H1 (cell line): Measurements from ENCODE around the gene NRL. TPM values are rescaled to one million over a fixed set of nuclear protein-coding genes. Genes with fewer than 3 reads are reported as not detected.

Experiments used
- CTCF ChIA-PET: fragments of 300-600 bp; sonication (Branson Sonifier 250); formaldehyde crosslinking; loops from one replicate; lab custom pipeline; 2021; ENCODE audit not compliant: partially characterized antibody; lab: Charles Lee
- POLR2A ChIA-PET: fragments of 300-600 bp; sonication (Branson Sonifier 250); formaldehyde crosslinking; loops from one replicate; lab custom pipeline; 2021; ENCODE audit warnings: inconsistent platforms; ENCODE audit not compliant: partially characterized antibody; lab: Charles Lee
- DNase-seq, 2 experiments: peaks; one replicate each; pipeline versions ENCODE4 v3.0.0 to v3.0.0-alpha.2; 2010 to 2022; ENCODE audit warnings: low spot score in 2 of 2, low read depth in 1 of 2, mixed read lengths in 1 of 2
- FAIRE-seq: peaks from 2 replicates; lab custom pipeline; 2011; peaks lifted over from hg19 to GRCh38; lab: Jason Lieb, UNC
- H2AFZ ChIP-seq: 2 replicates; pipeline ENCODE4 v1.8.1; 2012; ENCODE audit warnings: low read length, inconsistent platforms
- H2AK5ac ChIP-seq: 2 replicates; pipeline ENCODE4 v1.6.1; 2013; ENCODE audit warnings: low read depth, low read length
- H2BK120ac ChIP-seq: replicated peaks from 2 replicates; pipeline ENCODE3; 2013; ENCODE audit warnings: low read depth, low read length, inconsistent platforms
- H2BK12ac ChIP-seq: 2 replicates; pipeline ENCODE4 v1.6.1; 2013; ENCODE audit warnings: low read depth, low read length
- H2BK15ac ChIP-seq: 2 replicates; pipeline ENCODE4 v1.6.1; 2013; ENCODE audit warnings: low read length
- H2BK20ac ChIP-seq: 2 replicates; pipeline ENCODE4 v1.6.1; 2013; ENCODE audit warnings: low read length
- H2BK5ac ChIP-seq: 2 replicates; pipeline ENCODE4 v1.6.1; 2013; ENCODE audit warnings: low read depth, low read length
- H3K14ac ChIP-seq: 2 replicates; pipeline ENCODE4 v1.6.1; 2013; ENCODE audit warnings: inconsistent platforms; ENCODE audit not compliant: insufficient read length
- H3K18ac ChIP-seq: 2 replicates; pipeline ENCODE4 v1.6.1; 2013; ENCODE audit warnings: low read length; ENCODE audit errors: extremely low read depth
- H3K23ac ChIP-seq: 2 replicates; pipeline ENCODE4 v1.6.1; 2013; ENCODE audit warnings: inconsistent platforms; ENCODE audit not compliant: insufficient read length
- H3K23me2 ChIP-seq: 2 replicates; pipeline ENCODE4 v1.6.1; 2013; ENCODE audit warnings: low read depth, low read length
- H3K27ac ChIP-seq: 2 replicates; pipeline ENCODE4 v1.6.1; 2011; ENCODE audit warnings: low read depth, low read length, inconsistent platforms
- H3K27me3 ChIP-seq, 4 experiments: replicated peaks in 1 of 4; 1 replicate in 1 of 4; 2 replicates in 3 of 4; pipeline versions ENCODE4 v1.6.1 to v1.8.1; 2011 to 2013; ENCODE audit warnings: low read length in 3 of 4, mild to moderate bottlenecking in 3 of 4, inconsistent platforms in 2 of 4, mixed read lengths in 2 of 4, moderate library complexity in 1 of 4; ENCODE audit not compliant: control insufficient read depth in 3 of 4, insufficient read depth in 3 of 4; ENCODE audit errors: extremely low read depth in 1 of 4
- H3K36me3 ChIP-seq, 4 experiments: 2 replicates each; pipeline versions ENCODE4 v1.6.1 to v1.8.1; 2011 to 2013; ENCODE audit warnings: mild to moderate bottlenecking in 4 of 4, low read length in 3 of 4, moderate library complexity in 2 of 4, control low read depth in 1 of 4, inconsistent platforms in 1 of 4; ENCODE audit not compliant: insufficient read depth in 4 of 4, control insufficient read depth in 2 of 4
- H3K4ac ChIP-seq: replicated peaks from 2 replicates; pipeline ENCODE3; 2013; ENCODE audit warnings: low read length, low read depth, mixed read lengths, inconsistent platforms; ENCODE audit not compliant: insufficient read length
- H3K4me1 ChIP-seq, 4 experiments: replicated peaks in 1 of 4; 1 replicate in 1 of 4; 2 replicates in 3 of 4; pipeline versions ENCODE4 v1.6.1 to v1.8.1; 2011 to 2013; ENCODE audit warnings: low read length in 3 of 4, inconsistent platforms in 2 of 4, mixed read lengths in 1 of 4; ENCODE audit not compliant: insufficient read depth in 4 of 4, control insufficient read depth in 3 of 4
- H3K4me2 ChIP-seq, 2 experiments: 2 replicates each; pipeline versions ENCODE4 v1.6.1 to v1.8.1; 2011 to 2013; ENCODE audit warnings: low read depth in 2 of 2, low read length in 2 of 2, control low read depth in 1 of 2, inconsistent platforms in 1 of 2, mild to moderate bottlenecking in 1 of 2; ENCODE audit not compliant: insufficient read depth in 1 of 2
- H3K4me3 ChIP-seq, 4 experiments: fragments of 200-600, 300-600 bp in 1 of 4; sonication (generic), shearing (Covaris generic), sonication (Bioruptor Twin) in 1 of 4; 2 replicates each; pipeline versions ENCODE4 v1.5.1 to v1.8.1; 2011 to 2016; ENCODE audit warnings: low read length in 4 of 4, low read depth in 3 of 4, control low read depth in 2 of 4, inconsistent platforms in 2 of 4, mild to moderate bottlenecking in 2 of 4, mixed read lengths in 1 of 4, moderate library complexity in 1 of 4; ENCODE audit not compliant: insufficient read depth in 2 of 4; ENCODE audit errors: extremely low read depth in 1 of 4
- H3K56ac ChIP-seq: replicated peaks from 2 replicates; pipeline ENCODE3; 2013; ENCODE audit warnings: low read depth, mild to moderate bottlenecking, mixed read lengths, low read length, inconsistent platforms; ENCODE audit not compliant: insufficient read length
- H3K79me1 ChIP-seq: 2 replicates; pipeline ENCODE4 v1.6.1; 2013; ENCODE audit warnings: low read depth, low read length, control low read depth
- H3K79me2 ChIP-seq, 2 experiments: 2 replicates each; pipeline versions ENCODE4 v1.6.1 to v1.8.1; 2012 to 2013; ENCODE audit warnings: low read length in 2 of 2, mild to moderate bottlenecking in 2 of 2, inconsistent platforms in 1 of 2; ENCODE audit not compliant: insufficient read depth in 2 of 2, control insufficient read depth in 1 of 2
- H3K9ac ChIP-seq, 4 experiments: replicated peaks in 1 of 4; 1 replicate in 1 of 4; 2 replicates in 3 of 4; pipeline versions ENCODE4 v1.6.1 to v1.8.1; 2011 to 2013; ENCODE audit warnings: low read depth in 3 of 4, low read length in 3 of 4, control low read depth in 2 of 4, mild to moderate bottlenecking in 2 of 4, moderate library complexity in 2 of 4, inconsistent platforms in 1 of 4; ENCODE audit errors: extremely low read depth in 1 of 4
- H3K9me3 ChIP-seq, 2 experiments: 2 replicates each; pipeline versions ENCODE4 v1.6.1 to v1.8.1; 2012 to 2013; ENCODE audit warnings: mild to moderate bottlenecking in 2 of 2, moderate library complexity in 2 of 2, control low read depth in 1 of 2, inconsistent platforms in 1 of 2, low read depth in 1 of 2, low read length in 1 of 2, mixed read lengths in 1 of 2; ENCODE audit not compliant: insufficient read depth in 2 of 2
- H4K20me1 ChIP-seq, 2 experiments: replicated peaks in 1 of 2; 2 replicates each; pipeline versions ENCODE3 to v1.8.1; 2011 to 2013; ENCODE audit warnings: inconsistent platforms in 2 of 2, low read length in 2 of 2, mild to moderate bottlenecking in 1 of 2; ENCODE audit not compliant: insufficient read depth in 2 of 2, control insufficient read depth in 1 of 2
- H4K5ac ChIP-seq: 2 replicates; pipeline ENCODE4 v1.6.1; 2013; ENCODE audit warnings: low read length, low read depth, mixed read lengths, inconsistent platforms; ENCODE audit not compliant: insufficient read length
- H4K8ac ChIP-seq: 2 replicates; pipeline ENCODE4 v1.8.0; 2013; ENCODE audit warnings: mild to moderate bottlenecking, moderate library complexity, low read length, inconsistent platforms; ENCODE audit not compliant: insufficient read depth; ENCODE audit errors: extremely low read depth
- H4K91ac ChIP-seq: replicated peaks from 2 replicates; pipeline ENCODE3; 2013; ENCODE audit warnings: low read length, mixed read lengths, inconsistent platforms; ENCODE audit not compliant: insufficient read length
- BRCA1 ChIP-seq: IDR thresholded peaks from 2 replicates; pipeline ENCODE4 v1.6.1; 2012; ENCODE audit warnings: low read depth, low read length, improper control_type of control experiment
- CBX8 ChIP-seq: fragments of 300-800, 300-1000 bp; sonication (generic); IDR thresholded peaks from 2 replicates; pipeline ENCODE4 v1.7.1; 2016; ENCODE audit warnings: low read depth, low read length, borderline replicate concordance
- CEBPB ChIP-seq: IDR thresholded peaks from 2 replicates; pipeline ENCODE4 v1.6.1; 2012; ENCODE audit warnings: low read depth, low read length
- FOSL1 ChIP-seq: IDR thresholded peaks from 2 replicates; pipeline ENCODE4 v1.6.1; 2011; ENCODE audit warnings: mild to moderate bottlenecking, low read depth, low read length, moderate library complexity; ENCODE audit not compliant: insufficient read depth
- SIRT6 ChIP-seq: IDR thresholded peaks from one replicate; pipeline ENCODE4 v1.7.1; 2012; ENCODE audit warnings: low read length, inconsistent platforms
- SP4 ChIP-seq: IDR thresholded peaks from 2 replicates; pipeline ENCODE4 v1.6.1; 2012; ENCODE audit warnings: low read length, inconsistent platforms
- TAF7 ChIP-seq: optimal IDR thresholded peaks from 2 replicates; pipeline ENCODE3; 2011; ENCODE audit warnings: low read depth, mild to moderate bottlenecking, inconsistent platforms, low read length, moderate library complexity, borderline replicate concordance
- TEAD4 ChIP-seq: IDR thresholded peaks from 2 replicates; pipeline ENCODE4 v1.6.1; 2012; ENCODE audit warnings: low read depth, low read length, inconsistent platforms, mixed read lengths
- WGBS, 2 experiments: shearing (Covaris generic) in 1 of 2; methylation state at CpG; one replicate each; pipeline versions ENCODE4 v1.1.6 to v1.1.7; 2013 to 2015; ENCODE audit warnings: low lambda C conversion rate in 2 of 2, mixed read lengths in 2 of 2, inconsistent platforms in 1 of 2, low coverage in 1 of 2, missing lambda C conversion rate in 1 of 2; ENCODE audit not compliant: insufficient replicate concordance in 2 of 2, insufficient coverage in 1 of 2, insufficient read length in 1 of 2; ENCODE audit errors: extremely low coverage in 1 of 2, missing lambda C conversion rate in 1 of 2; 5-methylcytosine and 5-hydroxymethylcytosine counted together
- polyA plus RNA-seq, 7 experiments: library from polyadenylated mRNA; depleted of rRNA in 3 of 7; stranded (reverse) in 5 of 7; unstranded in 2 of 7; fragments of >200 nt in 5 of 7; fragments of 200-250 nt in 2 of 7; gene quantifications; 1 replicate in 5 of 7; 2 replicates in 1 of 7; 4 replicates in 1 of 7; pipeline versions ENCODE4 v1.2.1 to v1.2.3, GENCODE V29; 2011 to 2013; ENCODE audit warnings: missing spikeins in 2 of 7, mixed read lengths in 2 of 7
- total RNA-seq: library from RNA; stranded (reverse); fragmentation: NEBNext Ultra II Directional; extraction: Animal tissue kit (Norgen Biotek cat#: 25700); gene quantifications from 2 replicates; pipeline ENCODE4 v1.2.1, GENCODE V29; 2021
- TF ChIP-seq, protein P1 (sequence below): IDR thresholded peaks from 2 replicates; pipeline ENCODE4 v1.6.1; 2012; ENCODE audit warnings: inconsistent platforms

The NRL gene
- total and polyA plus RNA-seq, 2 of the 8 experiments (the other 6 are each of a cell fraction or from before 2014, with no cell fraction given) = 1.1 to 2.2 TPM

GRCh38 chr14:24151404-24152080 lies 36.8 kb upstream of the NRL start:
- no peak overlapping the region for H3K18ac ChIP-seq
- no peak overlapping the region for H3K27ac ChIP-seq
- H3K23ac ChIP-seq = no peak overlapping the region
- no peak overlapping the region for H3K4ac ChIP-seq
- H3K4me3 ChIP-seq = no peak overlapping the region
- H3K79me2 ChIP-seq = peaks cover 0 to 21% of the 10 kb centered on the region in 2 experiments; a peak in 3 of 4 replicates
- no peak overlapping the region for H2BK12ac ChIP-seq
- no peak overlapping the region for H2BK15ac ChIP-seq
- no peak overlapping the region for H3K14ac ChIP-seq
- H2AFZ ChIP-seq = no peak overlapping the region
- no peaks in the 10 kb centered on the region for H3K9me3 ChIP-seq
- ChIA-PET CTCF (interaction anchor here (0.8 to 3.4 kb wide), 5 partner anchors 9 to 87 kb away, joined by 3 to 26 read pairs (median 4); partner anchors contain the start of genes DCAF11 and IRF9), POLR2A (interaction anchor here (0.6 to 9.6 kb wide), 11 partner anchors 10 to 734 kb away, joined by 3 to 86 read pairs (median 6); partner anchors contain the start of genes CHMP4A, DCAF11, EMC9 and IRF9)
- no peak overlapping the region for H2AK5ac ChIP-seq
- peaks cover 26 to 49% (median 47%) of the 10 kb centered on the region in 4 experiments for H3K36me3 ChIP-seq
- TF ChIP-seq TEAD4 (no peak), FOSL1 (no peak), BRCA1 (no peak), CBX8 (no peak), SIRT6 (no peak), SP4 (no peak), CEBPB (no peak), TAF7 (no peak)
- TF ChIP-seq, protein P1, sequence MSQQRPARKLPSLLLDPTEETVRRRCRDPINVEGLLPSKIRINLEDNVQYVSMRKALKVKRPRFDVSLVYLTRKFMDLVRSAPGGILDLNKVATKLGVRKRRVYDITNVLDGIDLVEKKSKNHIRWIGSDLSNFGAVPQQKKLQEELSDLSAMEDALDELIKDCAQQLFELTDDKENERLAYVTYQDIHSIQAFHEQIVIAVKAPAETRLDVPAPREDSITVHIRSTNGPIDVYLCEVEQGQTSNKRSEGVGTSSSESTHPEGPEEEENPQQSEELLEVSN = no peak
- no peak overlapping the region for H3K4me2 ChIP-seq
- H3K56ac ChIP-seq = no peak overlapping the region
- H3K79me1 ChIP-seq = peaks cover 9% of the 10 kb centered on the region; the same call in 1 of the 2 replicates
- H3K9ac ChIP-seq = no peak overlapping the region
- no peak overlapping the region for H2BK120ac ChIP-seq
- no peaks in the 10 kb centered on the region; a peak in 1 of 7 replicates for H3K27me3 ChIP-seq
- 89% methylated on average over 15 of the region's 16 CpGs; no CpG with 5 or more reads in 1 of the 2 experiments for WGBS, 2 experiments
- H2BK20ac ChIP-seq = no peak overlapping the region
- peaks cover 0 to 23% of the 10 kb centered on the region in 2 experiments for H4K20me1 ChIP-seq
- peaks cover 0 to 6% (median 3%) of the 10 kb centered on the region in 4 experiments; a peak in 4 of 7 replicates for H3K4me1 ChIP-seq
- H3K23me2 ChIP-seq = peaks cover 7% of the 10 kb centered on the region
- no peak overlapping the region for H4K91ac ChIP-seq
- DNase-seq = no peak
- H4K8ac ChIP-seq = peak overlapping the region; percentile 42; the same call in 1 of the 2 replicates
- H2BK5ac ChIP-seq = no peak overlapping the region
- no peak overlapping the region for H4K5ac ChIP-seq
- FAIRE-seq = no peak
